Esophagus muscularis mucosa (tissue), 4 donors: Measurements from ENCODE around the gene MSI2. TPM values are rescaled to one million over a fixed set of nuclear protein-coding genes. Genes with fewer than 3 reads are reported as not detected.

Experiments used
- DNase-seq: peaks from one replicate; pipeline ENCODE4 v3.0.0-alpha.2; 2017; ENCODE audit errors: extremely low spot score
- H3K27ac ChIP-seq, 4 donors: fragments of 200-600 bp; sonication (generic); replicated peaks in 1 of 4; 1 replicate in 3 of 4; 2 replicates in 1 of 4; pipeline ENCODE4 v1.5.1; 2016 to 2019; ENCODE audit warnings: mild to moderate bottlenecking in 1 of 4
- H3K27me3 ChIP-seq, 4 donors: fragments of 200-600 bp; sonication (generic); one replicate each; pipeline versions ENCODE4 v1.5.1 to v1.6.0; 2016 to 2019
- H3K36me3 ChIP-seq, 4 donors: fragments of 200-600 bp; sonication (generic); one replicate each; pipeline ENCODE4 v1.5.1; 2016 to 2019
- H3K4me1 ChIP-seq, 4 donors: fragments of 200-600 bp; sonication (generic); one replicate each; pipeline ENCODE4 v1.5.1; 2016 to 2019
- H3K4me3 ChIP-seq, 4 donors: fragments of 200-600 bp; sonication (generic); 1 replicate in 2 of 4; 2 replicates in 2 of 4; pipeline ENCODE4 v1.5.1; 2016 to 2019; ENCODE audit warnings: mild to moderate bottlenecking in 4 of 4, moderate library complexity in 1 of 4
- H3K9me3 ChIP-seq, 4 donors: fragments of 200-600 bp; sonication (generic); 1 replicate in 3 of 4; 2 replicates in 1 of 4; pipeline ENCODE4 v1.5.1; 2016 to 2019
- EP300 ChIP-seq: sonication (generic); formaldehyde crosslinking; IDR thresholded peaks from one replicate; pipeline ENCODE4 v1.6.1; 2017; ENCODE audit warnings: antibody characterized with exemption
- POLR2A ChIP-seq: fragments of 450-650 bp; IDR thresholded peaks from one replicate; pipeline ENCODE4 v1.6.1; 2017; ENCODE audit warnings: antibody characterized with exemption, moderate library complexity, mild to moderate bottlenecking, low read depth
- POLR2AphosphoS5 ChIP-seq, 2 donors: sonication (generic); formaldehyde crosslinking; IDR thresholded peaks; one replicate each; pipeline ENCODE4 v1.6.1; 2017; ENCODE audit warnings: antibody characterized with exemption in 2 of 2
- WGBS: methylation state at CpG from one replicate; pipeline ENCODE4 v1.1.5; 2018; 5-methylcytosine and 5-hydroxymethylcytosine counted together
- intact Hi-C: fragments of 100-400 bp; cut with DNase I; formaldehyde crosslinking; loops from one replicate; pipeline ENCODE4 v1.15.1; 2023
- total RNA-seq, 4 donors: library from RNA; depleted of rRNA; stranded (reverse); fragments of >200 nt; gene quantifications; one replicate each; pipeline versions ENCODE4 v1.1.0 to v1.2.1, GENCODE V29; 2016
- TF ChIP-seq, protein P1 (sequence below), 3 experiments: fragments of 200-600 bp in 2 of 3; fragments of 450-650 bp in 1 of 3; sonication (generic) in 2 of 3; IDR thresholded peaks; one replicate each; pipeline ENCODE4 v1.5.1; 2017 to 2019; ENCODE audit warnings: antibody characterized with exemption in 3 of 3, mild to moderate bottlenecking in 2 of 3, moderate library complexity in 1 of 3

The MSI2 gene
- total RNA-seq, 4 donors from 2014 or later, result 28.8 to 39.0 (median 29.6) TPM

DNA sequence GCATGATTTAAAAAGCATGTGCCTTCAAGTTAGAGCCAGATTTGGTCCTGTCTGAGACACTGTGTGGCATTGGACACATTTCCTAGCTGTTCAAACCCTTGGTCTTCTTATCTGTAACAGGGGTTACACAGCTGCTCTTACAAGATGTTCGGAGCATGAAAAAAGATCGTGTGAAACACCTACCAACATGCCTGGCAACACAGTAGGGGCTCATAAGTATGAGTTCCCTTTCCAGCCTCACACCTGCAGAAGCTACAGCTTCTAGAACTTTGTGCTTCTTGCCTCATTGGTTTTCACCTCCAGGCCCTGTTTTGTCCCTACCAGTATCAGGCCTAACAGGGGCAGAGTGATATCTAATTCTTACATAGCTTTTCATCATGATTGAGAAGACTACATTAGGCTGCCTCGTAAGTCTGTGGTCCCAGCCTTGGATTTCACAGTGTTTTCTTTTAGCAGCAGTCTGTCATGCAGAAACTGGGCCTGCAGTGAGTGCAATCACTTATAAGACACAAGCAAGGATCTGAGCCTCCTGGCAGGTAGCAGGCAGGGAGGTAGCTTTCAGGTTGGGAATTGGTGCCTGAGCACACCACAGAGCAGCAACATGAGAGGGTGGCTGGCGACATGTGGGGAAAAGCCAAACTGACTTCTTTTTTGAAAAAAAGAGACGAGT lies 410.0 kb downstream of the MSI2 start:
- TF ChIP-seq POLR2AphosphoS5 (IDR thresholded peaks at IDR 0.05) (no peak), POLR2A (no peak), EP300 (no peak)
- TF ChIP-seq, protein P1, sequence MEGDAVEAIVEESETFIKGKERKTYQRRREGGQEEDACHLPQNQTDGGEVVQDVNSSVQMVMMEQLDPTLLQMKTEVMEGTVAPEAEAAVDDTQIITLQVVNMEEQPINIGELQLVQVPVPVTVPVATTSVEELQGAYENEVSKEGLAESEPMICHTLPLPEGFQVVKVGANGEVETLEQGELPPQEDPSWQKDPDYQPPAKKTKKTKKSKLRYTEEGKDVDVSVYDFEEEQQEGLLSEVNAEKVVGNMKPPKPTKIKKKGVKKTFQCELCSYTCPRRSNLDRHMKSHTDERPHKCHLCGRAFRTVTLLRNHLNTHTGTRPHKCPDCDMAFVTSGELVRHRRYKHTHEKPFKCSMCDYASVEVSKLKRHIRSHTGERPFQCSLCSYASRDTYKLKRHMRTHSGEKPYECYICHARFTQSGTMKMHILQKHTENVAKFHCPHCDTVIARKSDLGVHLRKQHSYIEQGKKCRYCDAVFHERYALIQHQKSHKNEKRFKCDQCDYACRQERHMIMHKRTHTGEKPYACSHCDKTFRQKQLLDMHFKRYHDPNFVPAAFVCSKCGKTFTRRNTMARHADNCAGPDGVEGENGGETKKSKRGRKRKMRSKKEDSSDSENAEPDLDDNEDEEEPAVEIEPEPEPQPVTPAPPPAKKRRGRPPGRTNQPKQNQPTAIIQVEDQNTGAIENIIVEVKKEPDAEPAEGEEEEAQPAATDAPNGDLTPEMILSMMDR (IDR thresholded peaks at IDR 0.05), result no peak
- peak overlapping the region; percentile 69 to 90 (median 80) for H3K27ac ChIP-seq
- intact Hi-C loops, result loop anchor here (5.0 to 10.0 kb wide), 2 partner anchors 338 to 424 kb away; partner anchors contain the start of gene SRSF1
- H3K36me3 ChIP-seq, result no peaks in the 10 kb centered on the region
- H3K4me3 ChIP-seq, result no peak overlapping the region
- DNase-seq, result no peak
- peaks cover 31 to 70% (median 60%) of the 10 kb centered on the region in 4 donors for H3K4me1 ChIP-seq
- WGBS, result 84% methylated on average over 5 of the region's 5 CpGs
- H3K27me3 ChIP-seq, result no peaks in the 10 kb centered on the region
- no peaks in the 10 kb centered on the region for H3K9me3 ChIP-seq

DNA sequence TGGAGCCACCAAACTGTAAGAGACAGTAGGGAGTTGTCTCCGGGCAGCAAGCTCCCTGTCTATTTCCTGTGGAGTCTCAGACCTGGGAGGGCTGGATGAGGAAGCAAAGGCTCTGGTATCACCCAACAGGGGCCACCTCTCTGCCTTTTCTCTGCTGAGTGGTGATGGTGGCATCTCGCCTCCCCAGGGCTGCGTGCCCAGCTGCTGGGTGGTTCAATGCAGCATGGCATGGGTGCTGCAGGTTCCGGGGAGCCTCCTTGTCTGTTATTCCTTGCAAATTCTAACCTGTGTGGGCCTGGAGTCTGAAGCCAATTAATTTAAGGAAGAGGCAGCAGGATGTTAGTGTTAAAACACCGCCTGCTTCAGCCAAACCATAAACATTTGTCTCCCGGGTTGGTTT lies 410.6 kb downstream of the MSI2 start:
- TF ChIP-seq, protein P1 (IDR thresholded peaks at IDR 0.05), result no peak
- TF ChIP-seq POLR2AphosphoS5 (IDR thresholded peaks at IDR 0.05), result no peak
- TF ChIP-seq EP300, result no peak
- TF ChIP-seq POLR2A, result no peak
- intact Hi-C loops, result loop anchor here (5.0 to 10.0 kb wide), 2 partner anchors 338 to 425 kb away; partner anchors contain the start of gene SRSF1
- Histone ChIP-seq H3K9me3 (no peaks in the 10 kb centered on the region), H3K27ac (peak overlapping the region; percentile 68 to 90 (median 70)), H3K36me3 (no peaks in the 10 kb centered on the region), H3K4me1 (peaks cover 30 to 70% (median 61%) of the 10 kb centered on the region in 4 donors), H3K4me3 (no peak overlapping the region), H3K27me3 (no peaks in the 10 kb centered on the region)
- 70% methylated on average over 6 of the region's 6 CpGs for WGBS
- no peak for DNase-seq

DNA sequence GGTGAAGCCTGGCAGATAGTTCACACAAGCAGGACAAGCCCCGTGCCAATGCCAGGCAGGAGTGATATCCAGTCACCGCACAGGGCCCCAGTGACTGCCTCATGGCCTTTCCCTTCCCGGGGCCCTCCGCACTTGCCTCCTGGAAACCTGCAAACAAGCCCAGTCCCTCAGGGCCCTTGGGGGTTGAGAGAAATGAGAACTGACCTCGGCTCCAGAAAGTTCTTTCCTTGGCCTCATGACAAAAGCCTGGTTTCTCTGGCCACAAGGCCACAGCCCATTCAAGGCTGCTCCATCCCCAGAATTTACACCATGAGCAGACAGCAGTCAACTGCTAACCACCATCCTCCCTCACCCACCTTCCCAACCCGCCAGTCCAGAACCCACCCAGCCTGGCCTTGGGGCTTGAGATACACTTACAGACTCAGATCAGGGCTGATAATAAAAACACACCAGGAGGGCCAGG lies 411.2 kb downstream of the MSI2 start:
- Histone ChIP-seq H3K36me3 (no peaks in the 10 kb centered on the region), H3K4me1 (peaks cover 25 to 70% (median 60%) of the 10 kb centered on the region in 4 donors), H3K9me3 (no peaks in the 10 kb centered on the region), H3K4me3 (no peak overlapping the region), H3K27me3 (no peaks in the 10 kb centered on the region), H3K27ac (peak overlapping the region; percentile 68 to 90 (median 70))
- intact Hi-C loops, result loop anchor here (5.0 to 10.0 kb wide), 2 partner anchors 337 to 425 kb away; partner anchors contain the start of gene SRSF1
- no peak for DNase-seq
- no peak for TF ChIP-seq EP300
- no peak for TF ChIP-seq POLR2A
- TF ChIP-seq, protein P1 (IDR thresholded peaks at IDR 0.05), result no peak
- no peak for TF ChIP-seq POLR2AphosphoS5 (IDR thresholded peaks at IDR 0.05)
- WGBS, result 90% methylated on average over 3 of the region's 6 CpGs

DNA sequence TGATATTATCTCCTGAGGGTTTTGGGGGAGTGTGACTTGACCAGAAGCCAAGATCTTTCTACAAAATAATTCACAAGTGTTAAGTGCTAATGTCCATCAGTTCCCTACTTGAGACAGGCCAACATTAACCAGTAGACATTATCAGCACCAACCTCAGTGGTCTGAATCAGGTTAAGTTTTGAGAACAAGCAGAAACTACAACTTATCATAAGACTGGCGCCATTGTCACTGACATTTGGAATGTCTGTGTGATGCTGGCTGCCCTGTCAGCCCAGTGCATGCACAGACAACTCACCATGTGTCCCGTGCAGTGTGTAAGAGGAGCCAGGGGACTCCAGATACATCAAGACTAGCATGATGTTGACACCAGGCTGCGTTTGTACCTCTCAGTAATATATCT lies 412.0 kb downstream of the MSI2 start:
- no peak overlapping the region for H3K4me3 ChIP-seq
- 84% methylated on average over 3 of the region's 3 CpGs for WGBS
- H3K9me3 ChIP-seq, result no peaks in the 10 kb centered on the region
- intact Hi-C loops, result loop anchor here (5.0 to 10.0 kb wide), 2 partner anchors 336 to 426 kb away; partner anchors contain the start of gene SRSF1
- H3K27me3 ChIP-seq, result no peaks in the 10 kb centered on the region
- H3K27ac ChIP-seq, result peak overlapping the region in 2 of 4 donors; percentile 68 to 69
- TF ChIP-seq, protein P1 (IDR thresholded peaks at IDR 0.05), result no peak
- no peak for TF ChIP-seq POLR2AphosphoS5 (IDR thresholded peaks at IDR 0.05)
- TF ChIP-seq POLR2A, result no peak
- TF ChIP-seq EP300, result no peak
- H3K4me1 ChIP-seq, result peaks cover 22 to 62% (median 54%) of the 10 kb centered on the region in 4 donors
- H3K36me3 ChIP-seq, result no peaks in the 10 kb centered on the region
- peak; percentile 64 for DNase-seq
